H1 (cell line): ENCODE results near the gene TBC1D23. TPM values are rescaled to one million over a fixed set of nuclear protein-coding genes. Genes with fewer than 3 reads are reported as not detected.

ENCODE experiments used
- CTCF ChIA-PET: fragments of 300-600 bp; sonication (Branson Sonifier 250); formaldehyde crosslinking; loops from one replicate; lab custom pipeline; 2021; ENCODE audit not compliant: partially characterized antibody; lab: Charles Lee
- POLR2A ChIA-PET: fragments of 300-600 bp; sonication (Branson Sonifier 250); formaldehyde crosslinking; loops from one replicate; lab custom pipeline; 2021; ENCODE audit warnings: inconsistent platforms; ENCODE audit not compliant: partially characterized antibody; lab: Charles Lee
- DNase-seq, 2 experiments: peaks; one replicate each; pipeline versions ENCODE4 v3.0.0 to v3.0.0-alpha.2; 2010 to 2022; ENCODE audit warnings: low spot score in 2 of 2, low read depth in 1 of 2, mixed read lengths in 1 of 2
- FAIRE-seq: peaks from 2 replicates; lab custom pipeline; 2011; peaks lifted over from hg19 to GRCh38; lab: Jason Lieb, UNC
- H2AFZ ChIP-seq: 2 replicates; pipeline ENCODE4 v1.8.1; 2012; ENCODE audit warnings: low read length, inconsistent platforms
- H2AK5ac ChIP-seq: 2 replicates; pipeline ENCODE4 v1.6.1; 2013; ENCODE audit warnings: low read depth, low read length
- H2BK120ac ChIP-seq: replicated peaks from 2 replicates; pipeline ENCODE3; 2013; ENCODE audit warnings: low read depth, low read length, inconsistent platforms
- H2BK12ac ChIP-seq: 2 replicates; pipeline ENCODE4 v1.6.1; 2013; ENCODE audit warnings: low read depth, low read length
- H2BK15ac ChIP-seq: 2 replicates; pipeline ENCODE4 v1.6.1; 2013; ENCODE audit warnings: low read length
- H2BK20ac ChIP-seq: 2 replicates; pipeline ENCODE4 v1.6.1; 2013; ENCODE audit warnings: low read length
- H2BK5ac ChIP-seq: 2 replicates; pipeline ENCODE4 v1.6.1; 2013; ENCODE audit warnings: low read depth, low read length
- H3K14ac ChIP-seq: 2 replicates; pipeline ENCODE4 v1.6.1; 2013; ENCODE audit warnings: inconsistent platforms; ENCODE audit not compliant: insufficient read length
- H3K18ac ChIP-seq: 2 replicates; pipeline ENCODE4 v1.6.1; 2013; ENCODE audit warnings: low read length; ENCODE audit errors: extremely low read depth
- H3K23ac ChIP-seq: 2 replicates; pipeline ENCODE4 v1.6.1; 2013; ENCODE audit warnings: inconsistent platforms; ENCODE audit not compliant: insufficient read length
- H3K23me2 ChIP-seq: 2 replicates; pipeline ENCODE4 v1.6.1; 2013; ENCODE audit warnings: low read depth, low read length
- H3K27ac ChIP-seq: 2 replicates; pipeline ENCODE4 v1.6.1; 2011; ENCODE audit warnings: low read depth, low read length, inconsistent platforms
- H3K27me3 ChIP-seq, 4 experiments: replicated peaks in 1 of 4; 1 replicate in 1 of 4; 2 replicates in 3 of 4; pipeline versions ENCODE4 v1.6.1 to v1.8.1; 2011 to 2013; ENCODE audit warnings: low read length in 3 of 4, mild to moderate bottlenecking in 3 of 4, inconsistent platforms in 2 of 4, mixed read lengths in 2 of 4, moderate library complexity in 1 of 4; ENCODE audit not compliant: control insufficient read depth in 3 of 4, insufficient read depth in 3 of 4; ENCODE audit errors: extremely low read depth in 1 of 4
- H3K36me3 ChIP-seq, 4 experiments: 2 replicates each; pipeline versions ENCODE4 v1.6.1 to v1.8.1; 2011 to 2013; ENCODE audit warnings: mild to moderate bottlenecking in 4 of 4, low read length in 3 of 4, moderate library complexity in 2 of 4, control low read depth in 1 of 4, inconsistent platforms in 1 of 4; ENCODE audit not compliant: insufficient read depth in 4 of 4, control insufficient read depth in 2 of 4
- H3K4ac ChIP-seq: replicated peaks from 2 replicates; pipeline ENCODE3; 2013; ENCODE audit warnings: low read length, low read depth, mixed read lengths, inconsistent platforms; ENCODE audit not compliant: insufficient read length
- H3K4me1 ChIP-seq, 4 experiments: replicated peaks in 1 of 4; 1 replicate in 1 of 4; 2 replicates in 3 of 4; pipeline versions ENCODE4 v1.6.1 to v1.8.1; 2011 to 2013; ENCODE audit warnings: low read length in 3 of 4, inconsistent platforms in 2 of 4, mixed read lengths in 1 of 4; ENCODE audit not compliant: insufficient read depth in 4 of 4, control insufficient read depth in 3 of 4
- H3K4me2 ChIP-seq, 2 experiments: 2 replicates each; pipeline versions ENCODE4 v1.6.1 to v1.8.1; 2011 to 2013; ENCODE audit warnings: low read depth in 2 of 2, low read length in 2 of 2, control low read depth in 1 of 2, inconsistent platforms in 1 of 2, mild to moderate bottlenecking in 1 of 2; ENCODE audit not compliant: insufficient read depth in 1 of 2
- H3K4me3 ChIP-seq, 4 experiments: fragments of 200-600, 300-600 bp in 1 of 4; sonication (generic), shearing (Covaris generic), sonication (Bioruptor Twin) in 1 of 4; 2 replicates each; pipeline versions ENCODE4 v1.5.1 to v1.8.1; 2011 to 2016; ENCODE audit warnings: low read length in 4 of 4, low read depth in 3 of 4, control low read depth in 2 of 4, inconsistent platforms in 2 of 4, mild to moderate bottlenecking in 2 of 4, mixed read lengths in 1 of 4, moderate library complexity in 1 of 4; ENCODE audit not compliant: insufficient read depth in 2 of 4; ENCODE audit errors: extremely low read depth in 1 of 4
- H3K56ac ChIP-seq: replicated peaks from 2 replicates; pipeline ENCODE3; 2013; ENCODE audit warnings: low read depth, mild to moderate bottlenecking, mixed read lengths, low read length, inconsistent platforms; ENCODE audit not compliant: insufficient read length
- H3K79me1 ChIP-seq: 2 replicates; pipeline ENCODE4 v1.6.1; 2013; ENCODE audit warnings: low read depth, low read length, control low read depth
- H3K79me2 ChIP-seq, 2 experiments: 2 replicates each; pipeline versions ENCODE4 v1.6.1 to v1.8.1; 2012 to 2013; ENCODE audit warnings: low read length in 2 of 2, mild to moderate bottlenecking in 2 of 2, inconsistent platforms in 1 of 2; ENCODE audit not compliant: insufficient read depth in 2 of 2, control insufficient read depth in 1 of 2
- H3K9ac ChIP-seq, 4 experiments: replicated peaks in 1 of 4; 1 replicate in 1 of 4; 2 replicates in 3 of 4; pipeline versions ENCODE4 v1.6.1 to v1.8.1; 2011 to 2013; ENCODE audit warnings: low read depth in 3 of 4, low read length in 3 of 4, control low read depth in 2 of 4, mild to moderate bottlenecking in 2 of 4, moderate library complexity in 2 of 4, inconsistent platforms in 1 of 4; ENCODE audit errors: extremely low read depth in 1 of 4
- H3K9me3 ChIP-seq, 2 experiments: 2 replicates each; pipeline versions ENCODE4 v1.6.1 to v1.8.1; 2012 to 2013; ENCODE audit warnings: mild to moderate bottlenecking in 2 of 2, moderate library complexity in 2 of 2, control low read depth in 1 of 2, inconsistent platforms in 1 of 2, low read depth in 1 of 2, low read length in 1 of 2, mixed read lengths in 1 of 2; ENCODE audit not compliant: insufficient read depth in 2 of 2
- H4K20me1 ChIP-seq, 2 experiments: replicated peaks in 1 of 2; 2 replicates each; pipeline versions ENCODE3 to v1.8.1; 2011 to 2013; ENCODE audit warnings: inconsistent platforms in 2 of 2, low read length in 2 of 2, mild to moderate bottlenecking in 1 of 2; ENCODE audit not compliant: insufficient read depth in 2 of 2, control insufficient read depth in 1 of 2
- H4K5ac ChIP-seq: 2 replicates; pipeline ENCODE4 v1.6.1; 2013; ENCODE audit warnings: low read length, low read depth, mixed read lengths, inconsistent platforms; ENCODE audit not compliant: insufficient read length
- H4K8ac ChIP-seq: 2 replicates; pipeline ENCODE4 v1.8.0; 2013; ENCODE audit warnings: mild to moderate bottlenecking, moderate library complexity, low read length, inconsistent platforms; ENCODE audit not compliant: insufficient read depth; ENCODE audit errors: extremely low read depth
- H4K91ac ChIP-seq: replicated peaks from 2 replicates; pipeline ENCODE3; 2013; ENCODE audit warnings: low read length, mixed read lengths, inconsistent platforms; ENCODE audit not compliant: insufficient read length
- BACH1 ChIP-seq: IDR thresholded peaks from 2 replicates; pipeline ENCODE4 v1.6.1; 2012; ENCODE audit warnings: low read length, improper control_type of control experiment
- CBX5 ChIP-seq: fragments of 300-800, 300-1000 bp; sonication (generic); IDR thresholded peaks from 2 replicates; pipeline ENCODE4 v1.7.1; 2016; ENCODE audit warnings: antibody characterized with exemption, low read length, low read depth
- EZH2 ChIP-seq: fragments of 200-600 bp; sonication (generic); IDR thresholded peaks from 2 replicates; pipeline ENCODE4 v1.7.1; 2012; ENCODE audit warnings: low read depth, mild to moderate bottlenecking, moderate library complexity, low read length, inconsistent platforms; ENCODE audit not compliant: severe bottlenecking
- PHF8 ChIP-seq: fragments of 200-600 bp; sonication (generic); conservative IDR thresholded peaks from 2 replicates; pipeline ENCODE4 v1.7.1; 2012; ENCODE audit warnings: low read depth, mild to moderate bottlenecking, inconsistent platforms, low read length, moderate library complexity
- POU5F1 ChIP-seq: IDR thresholded peaks from 2 replicates; pipeline ENCODE4 v1.6.1; 2011; ENCODE audit warnings: low read depth, mild to moderate bottlenecking, low read length, moderate library complexity
- SIX5 ChIP-seq: IDR thresholded peaks from 2 replicates; pipeline ENCODE4 v1.6.1; 2011; ENCODE audit warnings: mild to moderate bottlenecking, low read depth, low read length
- TAF1 ChIP-seq: IDR thresholded peaks from 2 replicates; pipeline ENCODE4 v1.6.1; 2011; ENCODE audit warnings: mild to moderate bottlenecking, low read depth, low read length
- TCF12 ChIP-seq: IDR thresholded peaks from 2 replicates; pipeline ENCODE4 v1.6.1; 2011; ENCODE audit warnings: low read depth, mild to moderate bottlenecking, low read length
- TEAD4 ChIP-seq: IDR thresholded peaks from 2 replicates; pipeline ENCODE4 v1.6.1; 2012; ENCODE audit warnings: low read depth, low read length, inconsistent platforms, mixed read lengths
- WGBS, 2 experiments: shearing (Covaris generic) in 1 of 2; methylation state at CpG; one replicate each; pipeline versions ENCODE4 v1.1.6 to v1.1.7; 2013 to 2015; ENCODE audit warnings: low lambda C conversion rate in 2 of 2, mixed read lengths in 2 of 2, inconsistent platforms in 1 of 2, low coverage in 1 of 2, missing lambda C conversion rate in 1 of 2; ENCODE audit not compliant: insufficient replicate concordance in 2 of 2, insufficient coverage in 1 of 2, insufficient read length in 1 of 2; ENCODE audit errors: extremely low coverage in 1 of 2, missing lambda C conversion rate in 1 of 2; 5-methylcytosine and 5-hydroxymethylcytosine counted together
- polyA plus RNA-seq, 7 experiments: library from polyadenylated mRNA; depleted of rRNA in 3 of 7; stranded (reverse) in 5 of 7; unstranded in 2 of 7; fragments of >200 nt in 5 of 7; fragments of 200-250 nt in 2 of 7; gene quantifications; 1 replicate in 5 of 7; 2 replicates in 1 of 7; 4 replicates in 1 of 7; pipeline versions ENCODE4 v1.2.1 to v1.2.3, GENCODE V29; 2011 to 2013; ENCODE audit warnings: missing spikeins in 2 of 7, mixed read lengths in 2 of 7
- total RNA-seq: library from RNA; stranded (reverse); fragmentation: NEBNext Ultra II Directional; extraction: Animal tissue kit (Norgen Biotek cat#: 25700); gene quantifications from 2 replicates; pipeline ENCODE4 v1.2.1, GENCODE V29; 2021
- TF ChIP-seq, protein P1 (sequence below), 3 experiments: IDR thresholded peaks; 1 replicate in 2 of 3; 2 replicates in 1 of 3; pipeline versions ENCODE4 v1.5.1 to v1.6.1; 2011; ENCODE audit warnings: low read length in 3 of 3, mild to moderate bottlenecking in 3 of 3, inconsistent platforms in 2 of 3, low read depth in 1 of 3, moderate library complexity in 1 of 3; ENCODE audit not compliant: insufficient read depth in 1 of 3; ENCODE audit errors: control extremely low read depth in 1 of 3

The TBC1D23 gene
- total and polyA plus RNA-seq, 2 of the 8 experiments (the other 6 are each of a cell fraction or from before 2014, with no cell fraction given), result 6.4 to 29.3 TPM

DNA sequence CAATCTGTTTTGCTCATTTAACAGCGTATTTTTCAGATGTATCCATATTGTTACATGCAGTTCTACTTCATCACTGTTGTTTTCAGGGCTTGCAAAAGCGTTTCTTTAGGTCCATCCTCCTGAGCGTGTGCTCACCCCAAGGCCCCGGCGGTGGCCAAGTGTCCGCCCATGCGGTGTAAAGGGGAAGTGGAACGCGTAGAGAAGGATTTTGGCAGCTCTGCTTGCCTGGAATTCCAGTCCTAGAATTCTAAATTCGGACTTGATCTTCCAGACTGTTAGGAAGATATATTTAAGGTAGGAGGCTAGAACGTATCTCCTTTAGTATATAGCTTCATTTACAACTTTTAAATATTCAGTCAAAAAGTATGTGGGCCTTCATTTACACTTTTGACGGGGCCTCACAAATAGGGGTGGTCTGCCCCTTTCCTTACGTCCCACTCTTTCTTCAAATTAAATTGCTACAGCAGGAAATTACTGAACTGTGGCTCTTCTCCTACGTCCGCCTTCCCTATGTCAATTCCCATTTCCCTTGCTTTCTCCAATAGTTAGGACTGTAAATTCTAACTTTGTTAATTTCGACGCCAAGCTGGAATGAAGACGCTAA is 609 bp upstream of the TBC1D23 start:
- H3K56ac ChIP-seq, result no peak overlapping the region
- H3K23me2 ChIP-seq, result peaks cover 5% of the 10 kb centered on the region
- 0 out of 2 replicates have a peak, but pooled peaks cover 3% of the 10 kb centered on the region for H3K79me1 ChIP-seq
- H3K18ac ChIP-seq, result no peak overlapping the region
- no peak overlapping the region; the same call in 1 of the 2 replicates for H2BK12ac ChIP-seq
- POLR2A ChIA-PET, result interaction anchor here (0.6 to 1.4 kb wide), 11 partner anchors 10 to 443 kb away, joined by 3 to 10 read pairs (median 3); partner anchors contain the start of gene CMSS1
- no peaks in the 10 kb centered on the region for H4K20me1 ChIP-seq
- H3K79me2 ChIP-seq, result peaks cover 0 to 30% of the 10 kb centered on the region in 2 experiments; a peak in 3 of 4 replicates
- H3K4me2 ChIP-seq, result peak overlapping the region; percentile 83 to 85
- H3K27ac ChIP-seq, result no peak overlapping the region
- no peak overlapping the region for H2BK120ac ChIP-seq
- H3K4me3 ChIP-seq, result peak overlapping the region; percentile 52 to 85 (median 56)
- no peaks in the 10 kb centered on the region for H3K9me3 ChIP-seq
- no peak overlapping the region for H2AK5ac ChIP-seq
- peak overlapping the region in 1 of 4 experiments; percentile 81; a peak in 1 of 7 replicates for H3K9ac ChIP-seq
- H4K5ac ChIP-seq, result no peak overlapping the region
- no peak overlapping the region for H4K8ac ChIP-seq
- H3K36me3 ChIP-seq, result no peaks in the 10 kb centered on the region
- CTCF ChIA-PET, result interaction anchor here (0.7 to 2.2 kb wide), 9 partner anchors 10 to 555 kb away, joined by 3 to 6 read pairs (median 4); no protein-coding TSS in a partner anchor
- no peak overlapping the region for H2BK15ac ChIP-seq
- peaks cover 0 to 4% (median 2%) of the 10 kb centered on the region in 4 experiments; a peak in 3 of 7 replicates for H3K4me1 ChIP-seq
- no peak overlapping the region for H4K91ac ChIP-seq
- DNase-seq, result no peak
- no peak overlapping the region for H2BK5ac ChIP-seq
- no peak overlapping the region for H2BK20ac ChIP-seq
- no peak overlapping the region for H3K23ac ChIP-seq
- no peak overlapping the region for H3K14ac ChIP-seq
- WGBS, 2 experiments, result 17% methylated on average over 18 of the region's 18 CpGs; no CpG with 5 or more reads in 1 of the 2 experiments
- no peak for FAIRE-seq
- no peaks in the 10 kb centered on the region for H3K27me3 ChIP-seq
- no peak overlapping the region for H3K4ac ChIP-seq
- peak overlapping the region; percentile 83 for H2AFZ ChIP-seq
- TF ChIP-seq TAF1, result no peak
- no peak for TF ChIP-seq CBX5
- no peak for TF ChIP-seq SIX5
- no peak for TF ChIP-seq POU5F1
- 0 out of 2 replicates have a peak, but pooled peaks have one; percentile 8 for TF ChIP-seq TEAD4
- TF ChIP-seq, protein P1, sequence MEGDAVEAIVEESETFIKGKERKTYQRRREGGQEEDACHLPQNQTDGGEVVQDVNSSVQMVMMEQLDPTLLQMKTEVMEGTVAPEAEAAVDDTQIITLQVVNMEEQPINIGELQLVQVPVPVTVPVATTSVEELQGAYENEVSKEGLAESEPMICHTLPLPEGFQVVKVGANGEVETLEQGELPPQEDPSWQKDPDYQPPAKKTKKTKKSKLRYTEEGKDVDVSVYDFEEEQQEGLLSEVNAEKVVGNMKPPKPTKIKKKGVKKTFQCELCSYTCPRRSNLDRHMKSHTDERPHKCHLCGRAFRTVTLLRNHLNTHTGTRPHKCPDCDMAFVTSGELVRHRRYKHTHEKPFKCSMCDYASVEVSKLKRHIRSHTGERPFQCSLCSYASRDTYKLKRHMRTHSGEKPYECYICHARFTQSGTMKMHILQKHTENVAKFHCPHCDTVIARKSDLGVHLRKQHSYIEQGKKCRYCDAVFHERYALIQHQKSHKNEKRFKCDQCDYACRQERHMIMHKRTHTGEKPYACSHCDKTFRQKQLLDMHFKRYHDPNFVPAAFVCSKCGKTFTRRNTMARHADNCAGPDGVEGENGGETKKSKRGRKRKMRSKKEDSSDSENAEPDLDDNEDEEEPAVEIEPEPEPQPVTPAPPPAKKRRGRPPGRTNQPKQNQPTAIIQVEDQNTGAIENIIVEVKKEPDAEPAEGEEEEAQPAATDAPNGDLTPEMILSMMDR (IDR thresholded peaks at IDR 0.05; ENCODE audit: control extremely low read depth in 1 of 3, insufficient read depth in 1 of 3, low read depth in 1 of 3, low read length in 3 of 3), result peak in 1 of 3 experiments; percentile 16; a peak in 1 of 4 replicates
- TF ChIP-seq TCF12, result no peak
- TF ChIP-seq EZH2, result no peak
- no peak for TF ChIP-seq PHF8
- no peak for TF ChIP-seq BACH1
